GM12892 (cell line): ENCODE measurements around the gene NARF.

Source experiments
- DNase-seq: peaks from one replicate; pipeline ENCODE4 v3.0.0; 2011; ENCODE audit not compliant: insufficient read length
- FAIRE-seq: peaks from 2 replicates; lab custom pipeline; 2011; peaks lifted over from hg19 to GRCh38; lab: Jason Lieb, UNC
- POLR2A ChIP-seq: IDR thresholded peaks from 2 replicates; pipeline ENCODE4 v1.6.1; 2011; ENCODE audit warnings: low read depth, low read length, control low read depth
- POLR2AphosphoS5 ChIP-seq: IDR thresholded peaks from 2 replicates; pipeline ENCODE4 v1.6.1; 2011; ENCODE audit warnings: low read depth, low read length, control low read depth
- TAF1 ChIP-seq: IDR thresholded peaks from 2 replicates; pipeline ENCODE4 v1.6.1; 2011; ENCODE audit warnings: low read depth, mild to moderate bottlenecking, control low read depth, low read length, borderline replicate concordance

NARF gene

DNA sequence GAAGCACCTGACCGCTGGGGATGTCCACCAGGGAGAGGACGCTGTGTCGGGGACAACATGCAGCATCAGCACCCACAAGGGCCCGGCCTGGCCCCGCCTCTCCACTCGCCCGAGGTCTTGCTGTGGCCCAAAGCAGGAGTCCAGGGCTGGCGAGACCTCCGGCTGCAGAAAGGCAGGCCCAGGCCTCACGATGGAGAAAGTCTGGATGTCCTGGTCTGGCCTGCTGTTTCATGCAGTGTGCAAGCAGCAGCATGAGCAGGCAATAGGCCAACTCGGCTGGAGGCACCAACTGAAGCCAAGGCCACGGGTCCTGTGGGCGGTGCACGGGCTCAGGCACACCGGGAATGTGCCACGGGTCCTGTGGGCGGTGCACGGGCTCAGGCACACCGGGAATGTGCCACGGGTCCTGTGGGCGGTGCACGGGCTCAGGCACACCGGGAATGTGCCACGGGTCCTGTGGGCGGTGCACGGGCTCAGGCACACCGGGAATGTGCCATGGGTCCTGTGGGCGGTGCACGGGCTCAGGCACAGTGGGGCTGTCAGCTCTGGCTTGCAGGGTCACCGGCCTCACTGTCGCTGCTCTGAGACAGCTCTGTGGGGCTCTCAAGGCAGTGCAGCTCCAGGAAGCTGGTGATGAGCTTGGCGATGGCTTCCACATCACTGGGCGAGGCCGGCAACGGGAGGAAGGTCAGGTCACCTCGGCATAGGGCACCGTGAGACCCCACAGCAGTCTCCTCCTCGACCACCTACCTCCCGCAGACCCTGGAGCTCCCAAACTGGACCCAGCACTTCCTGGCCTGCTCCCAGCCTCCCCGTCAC lies 14.9 kb upstream of the NARF start:
- DNase-seq (no peak), FAIRE-seq (no peak)
- TF ChIP-seq TAF1 (no peak), POLR2A (no peak), POLR2AphosphoS5 (peak; percentile 36; the same call in 1 of the 2 replicates)

DNA sequence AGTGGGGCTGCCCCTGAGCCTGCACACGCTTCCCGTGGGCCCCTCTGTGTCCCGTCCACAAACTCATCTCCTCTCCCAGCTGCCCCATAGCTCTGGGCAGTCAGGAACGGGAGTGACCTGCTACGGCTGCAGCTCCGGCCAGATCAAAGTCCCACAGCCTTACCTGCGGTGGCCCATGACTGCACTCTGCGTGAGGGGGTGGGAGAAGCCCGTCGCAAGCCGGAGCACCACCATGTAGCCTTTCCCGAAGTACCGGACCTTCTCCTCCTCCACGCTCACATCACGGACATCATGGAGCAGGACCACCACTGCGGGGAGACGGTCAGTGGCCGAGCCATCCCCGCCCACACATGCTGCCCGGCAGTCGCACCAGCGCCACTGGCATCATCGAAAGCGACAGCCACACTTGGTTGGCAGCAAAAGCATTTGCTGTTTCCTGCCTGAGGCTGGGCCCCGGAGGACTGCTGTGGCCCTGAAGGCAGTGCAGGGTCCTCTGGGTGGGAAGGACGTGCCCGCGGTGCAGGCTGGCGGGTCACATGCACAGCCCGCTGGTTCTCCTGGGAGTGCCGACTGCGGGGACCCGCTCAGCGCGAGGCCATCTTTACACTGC lies 14.2 kb upstream of the NARF start:
- DNase-seq (no peak), FAIRE-seq (no peak)
- TF ChIP-seq TAF1 (no peak), POLR2AphosphoS5 (0 out of 2 replicates have a peak, but pooled peaks have one; percentile 23)

- FAIRE-seq (no peak), DNase-seq (no peak)
- no peak for TF ChIP-seq POLR2A
- TF ChIP-seq TAF1: no peak
- no peak for TF ChIP-seq POLR2AphosphoS5
Measured at GRCh38 chr17:82444941-82445521, 13.5 kb upstream of the NARF start.

GRCh38 chr17:82445542-82445941 lies 13.0 kb upstream of the NARF start:
- FAIRE-seq: peak; percentile 77
- TF ChIP-seq POLR2AphosphoS5: no peak
- no peak for TF ChIP-seq POLR2A
- TF ChIP-seq TAF1: no peak
- no peak for DNase-seq

DNA sequence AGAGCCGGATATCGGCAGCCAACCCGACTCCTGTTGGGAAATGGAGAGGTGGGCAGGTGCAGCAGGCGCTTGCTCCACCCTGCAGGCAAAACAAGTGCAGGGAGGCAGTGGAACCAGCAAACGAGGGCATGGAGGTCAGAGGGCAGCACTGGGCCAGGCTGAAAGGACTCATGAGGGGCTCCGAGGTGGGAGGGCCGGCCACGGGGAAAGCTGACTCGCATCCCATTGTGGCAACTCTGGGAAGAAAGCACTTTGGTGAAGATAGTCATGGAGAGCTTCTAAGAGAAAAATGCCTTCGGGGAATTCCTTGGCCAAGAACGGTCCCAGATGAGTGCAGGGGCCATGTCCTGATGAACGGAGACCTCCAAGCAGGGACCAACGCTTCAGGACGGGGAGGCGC lies 12.4 kb upstream of the NARF start:
- DNase-seq (no peak), FAIRE-seq (no peak)
- TF ChIP-seq POLR2AphosphoS5 (no peak), POLR2A (no peak), TAF1 (no peak)

- TF ChIP-seq POLR2AphosphoS5 (no peak), TAF1 (no peak), POLR2A (no peak; the same call in 1 of the 2 replicates)
- FAIRE-seq: no peak
- no peak for DNase-seq
Measured at GRCh38 chr17:82446649-82447048, 11.9 kb upstream of the NARF start.

- DNase-seq (no peak), FAIRE-seq (no peak)
- TF ChIP-seq TAF1 (no peak), POLR2A (no peak)
Measured at GRCh38 chr17:82447876-82448275, 10.7 kb upstream of the NARF start.

DNA sequence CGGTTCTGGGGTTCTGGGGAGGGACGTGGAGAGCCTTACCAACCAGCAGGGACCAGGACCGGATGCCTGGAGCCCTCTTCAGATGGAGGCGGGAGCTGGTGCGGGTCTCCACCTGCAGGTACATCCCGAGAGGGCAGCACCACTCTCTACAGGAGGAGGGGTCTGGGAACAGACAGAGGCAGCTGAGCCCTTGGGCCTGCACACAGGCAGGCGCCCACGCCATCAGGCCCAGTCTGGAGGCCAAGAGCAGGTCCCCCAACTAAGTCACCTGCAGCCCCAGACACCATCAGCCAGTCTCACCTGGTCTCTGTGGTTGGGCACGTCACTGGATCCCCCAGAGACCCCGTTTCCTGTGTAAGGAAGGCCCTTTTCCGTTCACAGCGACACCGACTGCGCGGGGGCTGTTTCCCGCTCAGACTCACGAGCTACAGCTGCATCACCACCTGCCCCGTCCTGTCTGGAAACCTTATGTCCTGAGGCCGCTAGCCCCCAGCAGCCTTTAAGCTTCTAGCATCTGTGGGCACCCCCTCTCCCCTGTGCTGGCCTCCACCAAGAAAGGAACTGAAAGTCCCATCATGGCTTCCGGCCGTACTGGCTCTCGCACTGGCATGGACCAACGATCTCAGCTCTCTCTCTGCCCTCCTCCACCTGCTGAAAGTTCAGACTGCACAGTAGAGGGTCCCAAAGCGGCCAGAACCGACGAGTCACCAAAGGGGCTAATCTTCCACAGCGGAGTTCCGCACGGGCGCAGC lies 9.2 kb upstream of the NARF start:
- TF ChIP-seq POLR2AphosphoS5 (peak; percentile 95), TAF1 (peak; percentile 66; the same call in 1 of the 2 replicates), POLR2A (peak; percentile 95)
- FAIRE-seq (peak; percentile 87), DNase-seq (peak; percentile 66)

- no peak for FAIRE-seq
- TF ChIP-seq POLR2AphosphoS5 (no peak), POLR2A (no peak), TAF1 (no peak)
Measured at GRCh38 chr17:82449883-82450356, 8.6 kb upstream of the NARF start.

GRCh38 chr17:82450357-82451106 lies 8.0 kb upstream of the NARF start, which contains the start of gene CYBC1:
Gene CYBC1 (minus strand): TSS chr17:82450752. CDS start chr17:82449254, 1,498 bp downstream.
- TF ChIP-seq POLR2AphosphoS5 (no peak; the same call in 1 of the 2 replicates), TAF1 (peak; percentile 51; the same call in 1 of the 2 replicates), POLR2A (peak; percentile 92)
- DNase-seq: peak; percentile 76
- FAIRE-seq: peak; percentile 86

More at GRCh38 chr17:82449883-82450356, 8.6 kb upstream of the NARF start:
- DNase-seq: no peak
